SU-DHL-6 (cell line): ENCODE results near the gene GLG1.

ENCODE experiments used
- EZH2phosphoT487 ChIP-seq: fragments of 200-600 bp; sonication (generic), shearing (Covaris generic); conservative IDR thresholded peaks from 2 replicates; pipeline ENCODE4 v1.6.1; 2018; ENCODE audit warnings: mild to moderate bottlenecking, antibody characterized with exemption, low read length, moderate library complexity, mixed read lengths
- TF ChIP-seq, protein P1 (sequence below): fragments of 200-600 bp; sonication (generic); IDR thresholded peaks from one replicate; pipeline ENCODE4 v1.5.1; 2017; ENCODE audit warnings: antibody characterized with exemption, mild to moderate bottlenecking, low read length, moderate library complexity; ENCODE audit not compliant: insufficient read depth, poor library complexity, severe bottlenecking

DNA sequence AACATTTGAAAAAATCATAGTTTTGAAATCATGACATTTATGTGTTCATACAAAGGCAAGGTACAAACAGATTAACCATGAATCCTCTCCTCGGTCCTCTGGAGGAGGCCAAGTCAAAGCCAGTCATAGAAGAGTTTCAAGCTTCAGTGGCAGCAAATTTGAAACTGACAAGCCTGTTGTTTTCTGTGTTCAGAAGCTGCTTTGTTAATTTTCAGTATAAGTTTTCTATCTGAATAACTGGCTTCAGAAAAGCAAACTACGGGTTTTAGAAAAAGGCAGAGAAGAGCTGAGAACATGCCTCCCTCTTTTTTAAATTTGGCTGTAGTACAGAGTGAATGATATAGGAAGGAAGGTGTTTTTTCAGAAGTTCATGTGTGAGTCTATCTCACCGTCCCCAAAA lies 106.0 kb downstream of the GLG1 start:
- TF ChIP-seq, protein P1, sequence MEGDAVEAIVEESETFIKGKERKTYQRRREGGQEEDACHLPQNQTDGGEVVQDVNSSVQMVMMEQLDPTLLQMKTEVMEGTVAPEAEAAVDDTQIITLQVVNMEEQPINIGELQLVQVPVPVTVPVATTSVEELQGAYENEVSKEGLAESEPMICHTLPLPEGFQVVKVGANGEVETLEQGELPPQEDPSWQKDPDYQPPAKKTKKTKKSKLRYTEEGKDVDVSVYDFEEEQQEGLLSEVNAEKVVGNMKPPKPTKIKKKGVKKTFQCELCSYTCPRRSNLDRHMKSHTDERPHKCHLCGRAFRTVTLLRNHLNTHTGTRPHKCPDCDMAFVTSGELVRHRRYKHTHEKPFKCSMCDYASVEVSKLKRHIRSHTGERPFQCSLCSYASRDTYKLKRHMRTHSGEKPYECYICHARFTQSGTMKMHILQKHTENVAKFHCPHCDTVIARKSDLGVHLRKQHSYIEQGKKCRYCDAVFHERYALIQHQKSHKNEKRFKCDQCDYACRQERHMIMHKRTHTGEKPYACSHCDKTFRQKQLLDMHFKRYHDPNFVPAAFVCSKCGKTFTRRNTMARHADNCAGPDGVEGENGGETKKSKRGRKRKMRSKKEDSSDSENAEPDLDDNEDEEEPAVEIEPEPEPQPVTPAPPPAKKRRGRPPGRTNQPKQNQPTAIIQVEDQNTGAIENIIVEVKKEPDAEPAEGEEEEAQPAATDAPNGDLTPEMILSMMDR, result no peak
- no peak for TF ChIP-seq EZH2phosphoT487
